ENCODE data around the gene UNC5A.
A peak's percentile ranks its signal among the peaks of the same experiment; 100 is the strongest.

UNC5A gene

DNA sequence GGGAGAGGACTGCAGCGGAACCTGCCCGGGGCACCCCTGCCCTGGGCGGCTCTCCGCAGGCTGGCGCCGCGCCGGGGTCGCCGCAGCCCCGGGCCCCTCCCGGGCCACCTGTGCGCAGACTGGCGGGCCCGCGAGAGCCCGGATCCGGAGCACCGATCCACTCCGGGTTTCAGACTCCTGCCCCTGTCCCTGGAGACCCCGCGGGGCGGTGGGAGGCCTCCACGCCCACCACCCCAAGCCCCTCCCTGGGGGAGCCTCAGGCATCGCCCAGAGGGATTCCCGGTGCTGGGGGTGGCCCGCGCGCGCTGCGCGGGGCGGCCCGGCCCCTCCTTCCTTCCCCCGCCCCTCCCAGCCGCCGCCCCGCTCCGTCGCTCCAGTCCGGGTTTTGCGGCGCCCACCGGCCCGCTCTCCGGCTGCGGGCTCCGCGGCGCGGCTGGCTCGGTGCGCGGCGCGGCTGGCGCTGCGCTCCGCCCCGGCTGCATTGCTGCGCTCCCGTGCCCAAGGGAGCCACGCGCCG is at the start of gene UNC5A:
Gene UNC5A (plus strand): TSS at position 479 of the 517 bp plus-strand sequence. CDS start 192 bp downstream, outside the sequence.
- peak; percentile 21 to 55 for DNase-seq

DNA sequence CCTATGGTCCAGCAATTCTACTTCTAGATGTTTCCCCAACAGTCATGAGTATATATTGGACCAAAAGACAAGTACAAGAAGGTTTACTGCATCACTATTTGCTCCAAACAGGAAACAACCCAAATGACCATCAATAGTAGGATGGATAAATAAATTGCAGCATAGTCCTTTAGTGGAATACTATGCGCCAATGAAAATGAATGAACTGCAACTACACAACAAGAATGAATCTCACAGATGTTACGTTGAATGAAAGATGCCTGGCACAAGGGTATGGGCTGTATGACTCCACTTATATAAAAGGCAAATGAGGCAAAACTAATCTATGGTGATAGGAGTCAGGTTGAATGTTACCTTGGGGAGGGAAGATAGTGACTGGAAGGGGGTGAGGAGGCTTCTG is 48.6 kb upstream of the UNC5A start:
- no peak for DNase-seq

DNA sequence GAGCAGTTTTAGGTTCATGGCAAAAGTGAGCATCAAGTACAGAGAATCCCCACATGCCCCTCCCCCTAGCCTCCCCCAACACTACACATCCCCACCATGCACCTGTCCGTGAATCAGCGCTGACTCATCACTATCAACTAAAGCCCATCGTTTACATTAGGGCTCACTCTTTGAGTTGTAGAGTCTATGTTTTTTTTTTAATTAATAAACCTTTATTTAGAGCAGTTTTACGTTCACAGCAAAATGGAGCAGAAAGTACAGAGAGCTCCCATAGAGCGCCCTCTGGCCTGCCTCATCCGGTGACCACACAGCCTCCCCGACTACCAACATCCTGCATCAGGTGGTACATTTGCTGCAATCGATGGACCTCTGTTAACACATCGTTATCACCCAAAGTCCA is 47.9 kb upstream of the UNC5A start:
- DNase-seq: no peak

DNA sequence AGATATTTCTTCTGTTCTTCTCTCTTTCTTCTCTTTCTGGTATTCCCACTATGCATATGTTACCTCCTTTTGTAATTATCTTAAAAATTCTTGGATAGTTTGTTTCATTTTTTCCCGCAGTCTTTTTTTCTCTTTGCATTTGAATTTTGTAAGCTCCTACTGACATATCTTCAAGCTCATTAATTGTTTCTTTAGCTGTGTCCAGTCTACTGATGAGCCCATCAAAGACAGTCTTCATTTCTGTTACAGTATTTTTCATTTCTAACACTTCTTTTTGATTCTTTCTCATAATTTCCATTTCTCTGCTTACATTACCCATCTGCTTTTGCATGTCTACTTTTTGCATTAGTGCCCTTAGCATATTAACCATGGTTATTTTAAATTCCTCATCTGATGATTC is 44.7 kb upstream of the UNC5A start:
- DNase-seq: no peak

DNA sequence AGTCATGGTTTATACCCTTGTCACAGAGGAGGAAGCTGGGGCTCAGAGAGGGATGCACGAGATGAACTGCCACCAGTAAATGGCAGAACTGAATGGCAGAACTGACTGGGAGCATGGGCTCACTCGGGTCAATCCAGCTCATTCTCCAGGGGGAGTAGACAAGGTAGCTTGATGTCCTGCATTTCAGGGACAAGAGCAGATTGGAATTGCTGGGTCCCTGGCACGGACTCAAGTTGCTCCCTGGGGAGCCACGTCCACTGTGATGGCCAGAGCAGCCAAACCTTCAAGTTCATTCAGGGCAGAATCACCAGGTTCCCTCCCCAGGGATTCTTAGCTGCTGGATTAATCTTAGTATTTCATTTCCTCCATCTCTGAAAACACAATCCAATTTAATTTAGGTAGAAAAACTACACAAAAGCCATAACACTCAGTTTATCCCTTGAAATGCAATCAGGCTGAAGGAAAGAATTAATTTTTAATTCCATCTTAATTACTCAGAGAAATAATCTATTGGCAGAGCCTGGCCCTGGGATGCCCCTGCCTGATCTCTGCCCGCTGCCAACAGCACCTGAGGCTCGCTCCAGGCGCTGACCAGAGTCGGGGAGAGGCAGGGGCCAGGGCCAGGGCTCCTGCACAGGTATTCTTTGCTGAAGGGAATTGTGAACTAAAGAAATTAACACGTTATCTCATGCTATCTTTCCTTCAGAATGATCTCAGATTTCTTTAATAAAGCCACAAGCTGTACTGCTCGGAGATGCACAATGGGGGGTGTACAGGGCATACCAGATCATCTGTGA is 42.0 kb upstream of the UNC5A start:
- no peak for DNase-seq

DNA sequence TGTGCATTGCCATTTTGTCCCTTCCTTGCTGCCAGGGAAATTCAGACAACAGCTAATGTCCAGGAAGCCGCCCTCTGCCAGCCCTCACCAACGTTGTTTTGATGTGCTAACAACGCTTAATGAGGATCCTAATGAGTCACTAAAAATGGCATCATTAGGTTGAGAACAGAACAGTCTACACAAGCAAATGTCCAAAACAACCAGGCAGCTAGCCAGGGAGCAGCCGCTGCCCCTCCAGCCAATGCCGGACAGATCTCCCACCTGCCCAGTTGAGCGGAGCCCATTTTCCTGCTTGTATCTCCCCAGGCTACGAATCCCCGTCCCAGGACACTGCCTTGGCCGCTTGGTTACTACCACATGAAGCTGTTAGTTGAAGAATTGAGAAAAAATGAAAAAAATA is 40.4 kb upstream of the UNC5A start:
- no peak for DNase-seq

DNA sequence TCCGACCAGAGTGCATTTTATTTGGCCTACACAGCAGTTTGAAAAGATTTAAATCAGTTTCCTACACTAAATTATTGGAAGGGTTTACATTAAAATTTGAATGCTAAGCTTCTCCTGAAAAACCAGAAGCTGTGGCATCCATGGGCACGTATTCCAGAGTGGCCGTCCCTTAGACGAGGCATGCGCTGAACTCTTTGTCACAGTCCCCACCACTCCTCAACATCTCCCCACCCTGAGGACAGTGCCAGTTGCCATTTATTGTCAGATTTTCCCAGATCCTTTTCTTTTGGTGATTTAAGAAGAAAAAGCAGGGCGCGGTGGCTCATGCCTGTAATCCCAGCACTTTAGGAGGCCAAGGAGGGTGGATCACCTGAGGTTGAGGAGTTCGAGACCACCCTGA is 39.9 kb upstream of the UNC5A start:
- DNase-seq: no peak

DNA sequence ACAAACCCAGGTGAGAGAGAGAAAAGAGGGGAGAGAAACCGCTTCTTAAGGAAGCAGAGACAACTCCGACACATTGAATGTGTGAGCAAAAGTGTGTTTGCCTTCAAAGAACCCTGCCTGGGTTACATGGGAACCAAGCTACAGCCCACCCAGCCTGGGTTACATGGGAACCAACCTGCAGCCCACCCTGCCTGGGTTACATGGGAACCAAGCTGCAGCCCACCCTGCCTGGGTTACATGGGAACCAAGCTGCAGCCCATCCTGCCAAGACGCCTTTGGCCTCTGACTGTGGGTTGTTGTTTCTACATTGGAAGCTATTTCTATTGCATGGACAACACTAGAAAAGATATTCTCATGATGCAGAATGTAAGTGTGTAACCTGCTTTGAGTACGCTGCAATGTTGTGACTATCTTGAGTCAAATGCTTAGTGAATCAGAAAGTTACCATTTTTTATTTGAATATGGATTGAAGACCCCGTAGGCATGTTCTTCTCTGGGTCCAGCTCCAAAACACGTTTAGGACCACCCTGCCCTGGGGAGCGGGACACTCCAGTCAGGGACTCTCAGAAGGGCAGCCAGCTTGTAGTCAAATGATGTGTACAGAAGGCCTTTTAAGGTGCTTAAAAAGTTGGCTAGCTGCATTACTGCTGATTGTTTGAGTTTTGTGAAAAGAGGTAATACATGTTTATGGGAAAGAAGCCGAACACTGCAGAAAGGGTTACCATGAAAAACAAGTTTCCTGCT is 39.1 kb upstream of the UNC5A start:
- peak in 1 of 2 donors; percentile 4 for DNase-seq

DNA sequence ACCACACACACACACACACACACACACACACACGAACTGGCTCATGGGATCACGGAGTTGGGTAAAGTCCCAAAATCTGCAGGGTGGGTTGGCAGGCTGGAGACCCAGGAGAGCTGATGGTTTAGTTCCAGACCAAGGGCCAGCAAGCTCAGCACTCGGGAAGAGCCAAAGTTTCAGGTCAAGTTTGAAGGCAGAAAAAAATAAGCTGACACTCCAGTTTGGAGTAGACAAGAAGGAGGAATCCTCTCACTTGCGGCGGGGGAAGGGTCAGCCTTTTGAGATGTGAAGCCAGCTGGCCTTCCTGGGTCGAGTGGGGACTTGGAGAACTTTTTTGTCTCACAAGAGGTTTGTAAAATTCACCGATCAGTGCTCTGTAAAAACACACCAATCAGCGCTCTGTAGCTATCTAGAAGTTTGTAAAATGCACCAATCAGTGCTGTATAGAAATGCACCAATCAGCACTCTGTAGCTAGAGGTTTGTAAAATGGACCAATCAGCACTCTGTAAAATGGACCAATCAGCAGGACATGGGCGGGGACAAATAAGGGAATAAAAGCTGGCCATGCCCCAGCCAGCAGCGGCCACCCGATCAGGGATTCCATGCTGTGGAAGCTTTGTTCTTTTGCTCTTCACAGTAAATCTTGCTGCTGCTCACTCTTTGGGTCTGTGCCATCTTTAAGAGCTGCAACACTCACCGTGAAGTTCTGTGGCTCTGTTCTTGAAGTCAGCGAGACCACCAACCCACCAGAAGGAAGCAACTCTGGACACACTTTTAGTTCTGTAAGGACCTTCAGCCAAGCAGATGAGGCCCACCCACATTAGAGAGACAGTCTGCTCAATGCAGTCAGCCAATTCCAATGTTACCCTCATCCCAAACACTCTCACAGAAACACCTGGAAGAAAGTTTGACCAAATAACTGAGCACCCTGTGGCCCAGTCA is 37.8 kb upstream of the UNC5A start:
- peak in 1 of 2 donors; percentile 7 for DNase-seq

DNA sequence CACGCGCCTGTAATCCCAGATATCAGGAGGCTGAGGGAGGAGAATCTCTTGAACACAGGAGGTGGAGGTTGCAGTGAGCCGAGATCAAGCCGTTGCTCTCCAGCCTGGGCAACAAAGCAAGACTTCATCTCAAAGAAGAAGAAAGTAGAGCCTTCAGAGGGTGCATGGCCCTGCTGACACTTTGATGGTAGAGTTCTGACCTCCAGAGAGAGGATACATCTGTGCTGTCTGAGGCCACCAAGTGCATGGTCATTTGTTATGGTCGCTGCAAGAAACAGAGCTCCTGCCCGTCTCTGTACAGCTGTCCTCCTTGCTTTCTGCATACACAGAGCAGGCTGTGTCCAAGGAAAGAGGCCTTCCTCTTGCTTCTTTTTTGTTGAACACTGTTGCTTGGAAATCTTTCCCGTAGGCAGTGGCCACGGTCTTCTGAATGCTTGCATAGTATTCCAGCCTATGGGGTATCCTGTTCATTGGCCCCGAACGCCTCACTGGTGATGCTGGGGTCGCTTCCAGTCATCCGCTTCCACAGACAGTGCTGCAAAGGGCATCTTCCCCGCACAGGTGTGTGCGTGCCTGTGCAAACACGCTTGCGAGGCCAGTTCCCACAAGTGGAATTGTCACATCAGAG is 36.8 kb upstream of the UNC5A start:
- no peak for DNase-seq

DNA sequence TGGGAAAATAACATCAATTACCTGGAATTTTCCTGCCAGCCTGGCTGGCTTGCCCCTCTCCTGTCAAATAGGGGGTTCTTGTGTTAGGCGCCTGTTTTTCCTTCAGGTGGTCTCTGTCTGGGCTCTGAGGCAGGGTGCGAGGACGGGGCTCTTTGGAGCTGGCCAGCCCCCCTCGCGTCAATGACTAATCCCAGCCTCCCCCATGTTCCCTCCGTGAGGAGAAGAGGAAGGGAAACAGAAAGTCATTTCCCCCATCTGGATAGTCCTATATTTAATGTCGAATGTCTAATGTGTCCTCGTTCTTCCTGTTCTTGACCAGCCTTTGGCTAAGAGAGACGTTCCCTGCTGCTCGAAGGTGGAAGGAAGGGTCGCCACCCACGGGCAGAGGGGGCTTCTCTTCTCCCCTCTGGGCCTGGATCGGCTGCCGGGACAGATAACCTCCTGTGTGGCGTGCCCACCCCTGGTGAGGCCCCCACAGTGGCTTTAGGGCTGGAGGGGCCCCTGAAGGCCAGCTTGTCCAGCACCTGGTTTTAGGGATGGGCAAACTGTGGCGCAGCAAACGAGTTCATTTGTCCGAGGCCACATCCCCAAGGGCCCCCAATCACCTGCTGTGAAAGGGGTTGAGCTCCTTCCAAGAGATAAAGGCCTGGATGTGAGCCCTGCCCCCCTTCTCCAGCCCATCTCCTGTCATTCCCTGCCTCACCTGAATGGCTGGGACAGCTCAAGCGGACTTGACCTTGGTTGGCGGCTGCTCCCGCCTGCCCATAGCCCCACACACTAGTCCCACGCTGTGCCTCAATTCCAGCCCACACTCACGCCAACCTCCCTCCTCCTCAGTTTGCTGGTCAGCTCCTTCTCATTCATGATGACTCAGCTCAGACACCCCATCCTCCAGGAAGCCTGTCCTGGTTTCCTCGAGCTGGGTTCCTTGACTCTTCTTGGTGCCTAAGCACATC is 35.9 kb upstream of the UNC5A start:
- DNase-seq: no peak

DNA sequence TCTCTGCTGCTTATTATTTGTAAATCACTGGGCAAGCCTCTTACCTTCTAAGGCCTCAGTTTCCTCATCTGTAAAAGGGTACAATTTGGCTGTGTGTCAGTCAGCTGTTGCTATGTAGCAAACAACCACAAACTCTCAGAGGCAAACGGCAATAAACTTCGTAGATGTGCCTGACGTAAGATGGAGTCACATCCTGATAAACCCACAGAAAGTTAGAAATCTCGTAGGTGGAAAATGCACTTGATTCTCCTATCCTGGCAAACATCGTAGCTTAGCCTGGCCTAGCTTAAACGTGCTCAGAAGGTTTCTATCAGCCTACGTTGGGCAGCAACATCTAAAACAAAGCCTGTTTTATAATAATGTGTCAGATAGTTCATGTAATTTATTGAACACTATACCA is 35.0 kb upstream of the UNC5A start:
- DNase-seq: no peak

DNA sequence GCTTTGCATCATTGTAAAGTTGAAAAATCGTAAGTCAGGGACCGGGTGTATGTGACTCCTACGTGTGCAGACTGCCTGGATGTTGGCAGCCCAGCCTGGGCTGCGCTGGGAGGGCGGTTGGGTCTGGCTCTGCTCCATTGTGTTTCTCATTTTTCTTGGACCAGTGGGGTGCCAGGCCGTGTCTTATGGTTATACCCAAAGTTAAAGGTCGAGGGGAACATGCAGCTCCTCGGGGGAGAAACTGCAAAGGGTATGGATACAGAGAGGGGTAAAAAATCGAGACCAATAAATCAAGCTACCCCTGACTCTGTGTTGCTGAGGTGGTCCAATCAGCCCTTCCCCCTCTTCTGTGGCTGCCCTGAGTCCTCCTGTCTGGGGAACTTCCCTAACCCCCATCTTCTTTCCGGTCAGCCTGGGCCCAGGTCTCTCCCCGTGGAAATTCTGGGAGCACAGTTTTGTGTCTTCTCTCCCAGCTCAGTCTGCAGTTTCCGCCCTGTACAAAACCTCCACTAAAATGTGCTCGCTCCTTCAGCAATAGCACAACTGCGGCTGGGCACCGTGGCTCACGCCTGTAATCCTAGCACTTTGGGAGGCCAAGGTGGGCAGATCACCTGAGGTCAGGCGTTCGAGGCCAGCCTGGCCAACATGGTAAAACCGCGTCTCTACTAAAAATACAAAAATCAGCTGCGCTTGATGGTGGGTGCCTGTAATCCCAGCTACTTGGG is 34.1 kb upstream of the UNC5A start:
- peak in 1 of 2 donors; percentile 1 for DNase-seq

DNA sequence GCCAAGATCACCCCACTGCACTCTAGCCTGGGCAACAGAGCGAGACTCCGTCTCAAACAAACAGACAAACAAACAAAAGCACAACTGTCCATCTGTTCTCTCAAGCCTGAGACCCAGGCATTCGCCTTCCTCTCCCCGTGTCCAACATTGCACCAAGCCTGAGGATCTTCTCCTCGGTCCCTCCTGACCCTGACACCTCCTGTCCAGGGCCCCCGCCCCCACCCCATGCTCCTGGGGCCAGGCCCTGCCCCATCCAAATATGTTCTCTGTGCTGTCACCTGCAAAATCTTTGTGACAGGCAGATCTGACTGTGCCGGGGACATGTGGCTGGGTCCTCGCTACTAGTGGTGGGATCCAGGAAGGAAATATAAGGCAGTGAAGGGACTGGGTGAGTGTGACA is 33.4 kb upstream of the UNC5A start:
- peak in 1 of 2 donors; percentile 5 for DNase-seq

DNA sequence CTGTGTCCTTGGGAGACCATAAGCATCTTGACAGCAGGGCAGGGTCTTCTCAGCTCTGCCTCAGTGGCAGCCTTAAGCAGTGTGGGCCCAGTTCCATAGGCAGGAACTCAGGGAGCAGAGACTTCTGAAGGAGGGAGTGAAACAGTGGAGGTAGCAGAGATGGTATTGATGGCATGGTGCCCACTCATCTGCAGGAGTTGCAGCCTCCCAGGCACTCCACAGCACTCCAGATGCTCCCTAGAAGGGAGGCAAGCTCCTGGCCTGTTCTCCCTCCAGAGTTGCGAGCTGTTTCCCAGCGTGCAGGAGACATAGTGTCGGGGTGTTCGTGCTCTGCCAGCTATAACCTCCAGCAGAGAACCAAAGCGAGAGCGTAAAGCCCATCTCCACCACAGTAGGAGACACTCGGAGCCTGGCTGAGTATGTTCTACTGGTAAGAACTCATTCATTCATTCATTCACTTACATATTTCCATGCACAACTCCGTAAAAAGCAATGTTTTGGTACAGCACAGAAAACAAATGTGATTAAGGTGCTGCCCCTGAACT is 31.4 kb upstream of the UNC5A start:
- peak in 1 of 2 donors; percentile 3 for DNase-seq

DNA sequence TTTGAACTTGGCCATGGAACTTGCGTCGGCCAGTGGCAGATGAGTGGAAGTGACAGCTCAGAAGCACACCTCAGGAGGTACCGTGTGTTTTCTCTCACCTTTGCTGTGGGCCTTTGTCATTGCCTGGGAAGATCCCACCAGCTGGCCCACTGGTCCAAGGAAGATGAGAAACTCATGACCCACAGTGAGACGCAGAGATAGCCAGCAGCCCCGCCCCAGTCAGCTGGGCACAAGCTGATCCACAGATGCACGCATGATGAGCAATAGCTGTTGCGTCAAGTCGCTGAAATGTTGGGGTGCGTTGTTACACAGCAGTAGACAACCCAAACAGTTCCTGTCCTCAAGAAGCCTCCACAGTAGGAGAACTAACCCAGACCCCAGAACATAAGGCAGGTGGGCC is 30.8 kb upstream of the UNC5A start:
- DNase-seq: peak in 1 of 2 donors; percentile 1

DNA sequence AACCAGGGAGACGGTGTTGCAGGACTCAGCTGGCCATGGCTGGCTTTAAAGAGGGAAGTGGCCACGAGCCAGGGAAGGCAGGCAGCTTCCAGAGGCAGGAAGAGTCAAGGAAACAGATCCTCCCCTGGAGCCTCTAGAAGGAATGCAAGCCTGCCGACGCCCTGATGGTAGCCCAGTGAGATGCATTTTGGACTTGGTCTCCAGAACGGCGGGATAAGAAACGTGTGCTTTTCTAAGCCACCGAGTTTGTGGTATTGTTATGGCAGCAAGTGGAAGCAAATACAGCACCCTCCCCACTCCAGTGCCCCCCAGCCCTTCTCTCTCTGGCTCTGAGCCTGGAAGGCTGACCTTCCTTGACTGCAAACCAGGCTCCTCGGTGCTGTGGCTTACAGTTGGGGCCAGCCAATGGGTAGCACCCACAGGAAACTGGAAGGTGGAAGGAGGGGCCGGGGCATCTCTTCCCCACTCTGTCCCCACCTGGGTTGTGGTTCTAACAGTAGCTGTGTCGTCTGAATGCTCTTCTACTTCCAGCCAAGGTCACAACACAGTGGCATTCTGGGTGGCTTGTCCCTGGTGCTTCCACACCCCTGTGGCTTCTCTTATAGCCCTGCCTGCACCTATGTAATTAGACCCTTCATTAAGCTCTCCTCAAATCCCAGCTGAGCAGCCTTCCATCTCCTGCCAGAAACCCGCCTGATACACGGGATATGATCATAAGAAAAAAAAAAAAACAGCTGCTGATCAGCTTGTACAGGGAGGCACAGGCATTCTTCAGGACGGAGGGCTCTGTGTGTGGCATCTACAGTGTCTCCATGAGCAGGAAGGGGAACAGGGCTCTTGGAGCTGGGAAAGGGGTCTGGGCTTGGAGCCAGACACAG is 29.9 kb upstream of the UNC5A start:
- peak in 1 of 2 donors; percentile 4 for DNase-seq

DNA sequence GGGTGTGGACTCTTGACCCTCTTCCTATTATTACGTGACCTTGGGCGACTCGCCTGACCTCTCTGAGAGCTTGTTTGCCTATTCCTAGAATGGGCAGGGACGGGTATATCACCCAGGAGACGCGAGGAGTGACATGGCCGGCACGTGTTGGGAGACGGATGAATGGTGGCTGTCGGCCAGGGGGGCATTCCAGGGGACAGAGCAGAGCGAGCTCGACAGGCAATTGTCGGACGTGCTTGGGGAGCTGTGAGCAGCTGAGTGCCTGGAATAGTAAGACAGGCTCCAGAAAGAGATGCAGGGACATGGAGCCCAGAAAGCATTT is 29.3 kb upstream of the UNC5A start:
- DNase-seq: peak in 1 of 2 donors; percentile 2

All from CD4-positive, alpha-beta T cell treated with Interleukin-4 for 1 hour (primary cell).